HCT116 (cell line): ENCODE data around the gene SBF1. TPM values are rescaled to one million over a fixed set of nuclear protein-coding genes. Genes with fewer than 3 reads are reported as not detected.

Experiments
- ATAC-seq: fragments of 200-7000 bp; cut with Tn5 transposase; 2 replicates; pipeline ENCODE4 v1.9.1; 2020; ENCODE audit warnings: mild to moderate bottlenecking, moderate library complexity
- BruUV-seq: library from RNA; stranded (reverse); fragments of 400-500 nt; replicated peaks from 2 replicates; lab custom pipeline; 2021; lab: Mats Ljungman, UMichigan
- CTCF ChIA-PET: fragments of 300-600 bp; sonication (Branson Sonifier 250); formaldehyde crosslinking; loops from one replicate; lab custom pipeline; 2021; ENCODE audit warnings: antibody characterized with exemption; lab: Charles Lee
- POLR2A ChIA-PET: fragments of 300-600, 350-600 bp; sonication (Branson Sonifier 250); formaldehyde crosslinking; loops from one replicate; lab custom pipeline; 2021; ENCODE audit warnings: antibody characterized with exemption; lab: Charles Lee
- RAD21 ChIA-PET, 2 experiments: fragments of 300-600 bp; sonication (Branson Sonifier 250); formaldehyde crosslinking; loops; one replicate each; lab custom pipeline; 2023; ENCODE audit warnings: low total read pairs in 2 of 2; ENCODE audit not compliant: uncharacterized antibody in 2 of 2, unreplicated experiment in 2 of 2, low non-redundant PET in 1 of 2; lab: Charles Lee
- DNase-seq: peaks from one replicate; pipeline ENCODE4 v3.0.0-alpha.2; 2010; ENCODE audit warnings: low read depth, low spot score
- H2AFZ ChIP-seq: fragments of 200-600 bp; shearing (Covaris generic), sonication (generic); 2 replicates; pipeline ENCODE4 v1.6.1; 2017; ENCODE audit warnings: low read depth, mixed run types, mixed read lengths, antibody characterized with exemption, low read length; ENCODE audit not compliant: poor library complexity, severe bottlenecking
- H3K27ac ChIP-seq: 2 replicates; pipeline ENCODE4 v1.5.1; 2012; ENCODE audit warnings: low read depth, low read length
- H3K27me3 ChIP-seq: fragments of 200-600 bp; sonication (generic); 2 replicates; pipeline ENCODE4 v1.6.1; 2016; ENCODE audit warnings: mixed run types, low read length, mixed read lengths; ENCODE audit not compliant: insufficient read depth
- H3K36me3 ChIP-seq, 2 experiments: fragments of 200-500 bp in 1 of 2; fragments of 200-600 bp in 1 of 2; sonication (Bioruptor generic) in 1 of 2; sonication (generic) in 1 of 2; 2 replicates each; pipeline versions ENCODE4 v1.5.1 to v1.6.1; 2014 to 2016; ENCODE audit warnings: low read length in 2 of 2, inconsistent platforms in 1 of 2, mixed read lengths in 1 of 2, mixed run types in 1 of 2; ENCODE audit not compliant: insufficient read depth in 2 of 2, control insufficient read depth in 1 of 2
- H3K4me1 ChIP-seq, 2 experiments: fragments of 200-600 bp in 1 of 2; sonication (generic) in 1 of 2; 2 replicates each; pipeline versions ENCODE4 v1.5.1 to v1.6.1; 2012 to 2017; ENCODE audit warnings: low read length in 2 of 2, inconsistent platforms in 1 of 2, mild to moderate bottlenecking in 1 of 2, mixed read lengths in 1 of 2, mixed run types in 1 of 2, moderate library complexity in 1 of 2; ENCODE audit not compliant: insufficient read depth in 2 of 2, control insufficient read depth in 1 of 2
- H3K4me2 ChIP-seq: fragments of 200-600 bp; sonication (generic); 2 replicates; pipeline ENCODE4 v1.6.1; 2017; ENCODE audit warnings: mixed run types, low read length, mixed read lengths
- H3K4me3 ChIP-seq, 2 experiments: fragments of 200-600 bp in 1 of 2; sonication (generic) in 1 of 2; replicated peaks in 1 of 2; 2 replicates each; pipeline ENCODE4 v1.5.1; 2011 to 2016; ENCODE audit warnings: low read length in 2 of 2, control low read depth in 1 of 2, low read depth in 1 of 2, mild to moderate bottlenecking in 1 of 2, mixed read lengths in 1 of 2, mixed run types in 1 of 2
- H3K79me2 ChIP-seq: fragments of 200-600 bp; sonication (generic); 2 replicates; pipeline ENCODE4 v1.6.1; 2017; ENCODE audit warnings: mild to moderate bottlenecking, mixed run types, low read length, moderate library complexity, mixed read lengths; ENCODE audit not compliant: insufficient read depth
- H3K9ac ChIP-seq: fragments of 200-600 bp; sonication (generic); 2 replicates; pipeline ENCODE4 v1.6.1; 2016; ENCODE audit warnings: low read length, mixed read lengths
- H3K9me2 ChIP-seq: fragments of 200-600 bp; sonication (generic), shearing (Covaris generic); 2 replicates; pipeline ENCODE4 v1.6.1; 2017; ENCODE audit warnings: mixed run types, mild to moderate bottlenecking, moderate library complexity; ENCODE audit not compliant: insufficient read depth
- H3K9me3 ChIP-seq, 2 experiments: fragments of 200-500 bp in 1 of 2; fragments of 200-600 bp in 1 of 2; sonication (Bioruptor generic) in 1 of 2; sonication (generic) in 1 of 2; 2 replicates each; pipeline ENCODE4 v1.6.1; 2014 to 2017; ENCODE audit warnings: low read length in 2 of 2, mixed read lengths in 2 of 2, inconsistent platforms in 1 of 2, low read depth in 1 of 2, mild to moderate bottlenecking in 1 of 2, mixed run types in 1 of 2, moderate library complexity in 1 of 2; ENCODE audit not compliant: control insufficient read depth in 1 of 2, insufficient read depth in 1 of 2
- H4K20me1 ChIP-seq: fragments of 200-600 bp; sonication (generic), shearing (Covaris generic); 2 replicates; pipeline ENCODE4 v1.6.1; 2017; ENCODE audit warnings: mixed run types, mild to moderate bottlenecking, moderate library complexity; ENCODE audit not compliant: insufficient read depth
- ATF3 ChIP-seq: IDR thresholded peaks from 2 replicates; pipeline ENCODE4 v1.6.1; 2012
- CBX3 ChIP-seq: IDR thresholded peaks from 2 replicates; pipeline ENCODE4 v1.6.1; 2012; ENCODE audit warnings: low read depth
- ELF1 ChIP-seq: IDR thresholded peaks from 2 replicates; pipeline ENCODE4 v1.6.1; 2012; ENCODE audit warnings: low read depth, borderline replicate concordance
- EZH2 ChIP-seq: fragments of 200-600 bp; sonication (generic); IDR thresholded peaks from 2 replicates; pipeline ENCODE4 v1.6.1; 2017; ENCODE audit warnings: antibody characterized with exemption, mixed run types
- EZH2phosphoT487 ChIP-seq: fragments of 200-600 bp; IDR thresholded peaks from 2 replicates; pipeline ENCODE4 v1.6.1; 2018; ENCODE audit warnings: antibody characterized with exemption, borderline replicate concordance
- FOSL1 ChIP-seq: IDR thresholded peaks from 2 replicates; pipeline ENCODE4 v1.6.1; 2012; ENCODE audit warnings: low read depth
- JUND ChIP-seq: IDR thresholded peaks from 2 replicates; pipeline ENCODE4 v1.6.1; 2012
- MAX ChIP-seq: IDR thresholded peaks from 2 replicates; pipeline ENCODE4 v1.6.1; 2012
- POLR2AphosphoS5 ChIP-seq: IDR thresholded peaks from 2 replicates; pipeline ENCODE4 v1.6.1; 2011; ENCODE audit warnings: mild to moderate bottlenecking, low read depth, low read length, moderate library complexity
- RAD21 ChIP-seq: IDR thresholded peaks from 2 replicates; pipeline ENCODE4 v1.6.1; 2012; ENCODE audit warnings: low read depth, mild to moderate bottlenecking
- REST ChIP-seq: IDR thresholded peaks from 2 replicates; pipeline ENCODE4 v1.6.1; 2012; ENCODE audit warnings: low read depth
- SIN3A ChIP-seq: IDR thresholded peaks from 2 replicates; pipeline ENCODE4 v1.6.1; 2012; ENCODE audit warnings: low read depth
- SP1 ChIP-seq: IDR thresholded peaks from 2 replicates; pipeline ENCODE4 v1.6.1; 2012; ENCODE audit warnings: low read depth
- SRF ChIP-seq: IDR thresholded peaks from 2 replicates; pipeline ENCODE4 v1.6.1; 2012; ENCODE audit warnings: low read depth
- TCF7L2 ChIP-seq: IDR thresholded peaks from 2 replicates; pipeline ENCODE4 v1.7.0; 2011; ENCODE audit warnings: borderline replicate concordance, inconsistent platforms; ENCODE audit not compliant: insufficient read depth, insufficient read length; ENCODE audit errors: extremely low read depth
- YY1 ChIP-seq: IDR thresholded peaks from 2 replicates; pipeline ENCODE4 v1.6.1; 2011; ENCODE audit warnings: low read length, low read depth, moderate library complexity, mild to moderate bottlenecking; ENCODE audit not compliant: insufficient replicate concordance; ENCODE audit errors: extremely low read depth
- ZBTB33 ChIP-seq: IDR thresholded peaks from 2 replicates; pipeline ENCODE4 v1.6.1; 2011; ENCODE audit warnings: mild to moderate bottlenecking, low read length, moderate library complexity; ENCODE audit not compliant: insufficient replicate concordance; ENCODE audit errors: extremely low read depth
- ZFX ChIP-seq: fragments of 450-650 bp; IDR thresholded peaks from 2 replicates; pipeline ENCODE4 v1.6.1; 2017
- ZNF274 ChIP-seq: fragments of 200-500 bp; sonication (Bioruptor generic); IDR thresholded peaks from 2 replicates; pipeline ENCODE4 v1.6.1; 2014; ENCODE audit warnings: mild to moderate bottlenecking, low read depth, low read length, inconsistent platforms
- intact Hi-C: fragments of 100-400 bp; cut with micrococcal nuclease; formaldehyde crosslinking; loops from 2 replicates; pipeline ENCODE4 v1.10.0; 2022
- total RNA-seq: library from RNA; stranded (reverse); gene quantifications from one replicate; pipeline ENCODE4 v1.2.1, GENCODE V29; 2021; ENCODE audit not compliant: unreplicated experiment

The SBF1 gene
- total RNA-seq, 1 experiment from 2014 or later = 91.1 TPM

GRCh38 chr22:50420015-50420414 is 54.8 kb downstream of the SBF1 start:
- no peak for ATAC-seq
- no peak for DNase-seq
- ChIA-PET POLR2A (no interaction called here), CTCF (no interaction called here), RAD21 (no interaction called here)
- Histone ChIP-seq H3K79me2 (no peaks in the 10 kb centered on the region), H2AFZ (no peak overlapping the region), H3K9ac (no peak overlapping the region), H3K9me2 (no peaks in the 10 kb centered on the region), H3K27ac (no peak overlapping the region), H3K9me3 (no peaks in the 10 kb centered on the region), H3K27me3 (no peaks in the 10 kb centered on the region), H4K20me1 (no peaks in the 10 kb centered on the region), H3K4me3 (no peak overlapping the region), H3K36me3 (peaks cover 51 to 52% of the 10 kb centered on the region in 2 experiments), H3K4me1 (no peaks in the 10 kb centered on the region), H3K4me2 (no peak overlapping the region)
- TF ChIP-seq YY1 = no peak
- no peak for TF ChIP-seq RAD21
- no peak for TF ChIP-seq ATF3
- TF ChIP-seq ZNF274 = no peak
- no peak for TF ChIP-seq REST
- no peak for TF ChIP-seq ZFX
- no peak for TF ChIP-seq TCF7L2
- TF ChIP-seq SP1 = no peak
- no peak for TF ChIP-seq CBX3
- no peak for TF ChIP-seq SRF
- no peak for TF ChIP-seq MAX
- TF ChIP-seq EZH2 = no peak
- no peak for TF ChIP-seq JUND
- TF ChIP-seq SIN3A = no peak
- TF ChIP-seq POLR2AphosphoS5 = no peak
- no peak for TF ChIP-seq ELF1
- TF ChIP-seq EZH2phosphoT487 = no peak
- no peak for TF ChIP-seq FOSL1
- TF ChIP-seq ZBTB33 = no peak
- no TSS peak for BruUV-seq
- intact Hi-C loops = no loop called here
